HG03457 (cell line): Measurements from ENCODE around the gene SLX9.
"Not testable (repeated sequence)": the region's sequence is repeated elsewhere in the genome, so short reads cannot be mapped to it uniquely, and the experiment has no call there.

Source experiments
- ATAC-seq: cut with Tn5 transposase; IDR thresholded peaks from one replicate; pipeline ENCODE4 v1.9.1; 2021; ENCODE audit warnings: moderate number of reproducible peaks; ENCODE audit not compliant: unreplicated experiment

SLX9 gene

GRCh38 chr21:44972821-44973220 lies 33.0 kb downstream of the SLX9 start:
- no peak for ATAC-seq

- ATAC-seq = no peak
Measured at GRCh38 chr21:44973598-44973997, 33.8 kb downstream of the SLX9 start.

DNA sequence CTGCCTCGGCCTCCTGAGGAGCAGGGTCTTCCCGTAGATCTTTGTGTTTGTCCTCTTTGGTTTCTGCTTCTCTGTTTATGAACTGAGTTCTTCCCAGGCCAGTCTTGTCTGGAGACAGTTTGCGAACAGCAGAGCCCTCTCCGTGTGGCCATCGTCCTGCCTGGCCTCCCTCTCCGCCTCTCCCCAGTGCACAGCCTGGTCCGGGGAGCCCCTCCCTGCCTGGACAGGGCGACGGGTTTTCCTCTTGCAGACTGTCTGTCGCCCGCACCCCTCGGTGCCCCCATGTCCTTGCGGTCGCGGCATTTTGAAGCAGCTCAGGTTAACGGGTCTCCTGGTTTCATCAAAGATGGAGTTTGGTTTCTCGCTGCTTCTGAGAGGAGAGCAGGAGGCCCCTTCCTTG lies 34.8 kb downstream of the SLX9 start:
- ATAC-seq = no peak

DNA sequence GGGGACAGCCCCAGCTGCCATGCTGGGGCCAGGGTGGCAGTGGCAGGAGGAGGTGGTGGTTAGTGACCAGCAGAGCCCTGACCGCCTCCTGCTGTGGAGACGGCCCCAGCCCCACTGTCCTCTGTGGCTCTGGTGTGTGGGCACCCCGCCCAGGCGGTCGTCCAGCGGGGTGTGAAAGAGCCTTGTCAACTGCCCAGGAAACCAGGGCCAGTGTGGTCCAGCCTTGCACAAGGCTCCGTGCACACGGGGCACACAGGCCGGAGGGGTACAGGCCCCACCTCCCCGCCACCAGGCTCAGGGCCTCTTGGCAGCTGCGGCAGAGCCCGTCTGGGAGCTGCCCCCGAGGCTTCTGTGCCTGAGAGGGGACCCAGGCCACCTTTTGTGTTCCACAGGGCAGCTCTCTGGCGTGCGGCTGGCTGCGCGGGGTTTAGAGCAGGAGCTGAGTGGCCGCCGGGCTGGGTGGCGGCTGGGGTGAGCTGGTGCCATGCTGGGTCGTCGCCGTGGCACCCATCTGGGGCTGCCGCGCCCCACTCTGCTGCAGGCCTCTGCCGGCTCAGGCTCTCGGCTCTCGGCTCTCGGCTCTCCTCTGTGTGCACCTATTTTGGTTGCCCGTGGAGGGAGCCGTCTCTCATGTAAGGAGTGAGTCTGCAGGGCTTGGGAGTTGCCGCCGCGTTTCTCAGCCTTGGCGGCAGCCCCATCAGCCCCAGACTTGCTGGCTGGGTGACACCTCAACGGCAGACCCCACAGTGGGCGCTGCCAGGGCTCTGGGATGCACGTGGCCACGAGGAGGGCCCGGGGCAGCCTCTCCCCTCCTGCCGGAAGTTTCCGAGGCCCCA lies 36.1 kb downstream of the SLX9 start:
- no peak for ATAC-seq

GRCh38 chr21:44976556-44977393 lies 36.9 kb downstream of the SLX9 start:
- not testable (repeated sequence) for ATAC-seq

GRCh38 chr21:44977616-44978340 lies 37.9 kb downstream of the SLX9 start:
- ATAC-seq = no peak

GRCh38 chr21:44979687-44980561 lies 40.1 kb downstream of the SLX9 start:
- ATAC-seq = no peak

DNA sequence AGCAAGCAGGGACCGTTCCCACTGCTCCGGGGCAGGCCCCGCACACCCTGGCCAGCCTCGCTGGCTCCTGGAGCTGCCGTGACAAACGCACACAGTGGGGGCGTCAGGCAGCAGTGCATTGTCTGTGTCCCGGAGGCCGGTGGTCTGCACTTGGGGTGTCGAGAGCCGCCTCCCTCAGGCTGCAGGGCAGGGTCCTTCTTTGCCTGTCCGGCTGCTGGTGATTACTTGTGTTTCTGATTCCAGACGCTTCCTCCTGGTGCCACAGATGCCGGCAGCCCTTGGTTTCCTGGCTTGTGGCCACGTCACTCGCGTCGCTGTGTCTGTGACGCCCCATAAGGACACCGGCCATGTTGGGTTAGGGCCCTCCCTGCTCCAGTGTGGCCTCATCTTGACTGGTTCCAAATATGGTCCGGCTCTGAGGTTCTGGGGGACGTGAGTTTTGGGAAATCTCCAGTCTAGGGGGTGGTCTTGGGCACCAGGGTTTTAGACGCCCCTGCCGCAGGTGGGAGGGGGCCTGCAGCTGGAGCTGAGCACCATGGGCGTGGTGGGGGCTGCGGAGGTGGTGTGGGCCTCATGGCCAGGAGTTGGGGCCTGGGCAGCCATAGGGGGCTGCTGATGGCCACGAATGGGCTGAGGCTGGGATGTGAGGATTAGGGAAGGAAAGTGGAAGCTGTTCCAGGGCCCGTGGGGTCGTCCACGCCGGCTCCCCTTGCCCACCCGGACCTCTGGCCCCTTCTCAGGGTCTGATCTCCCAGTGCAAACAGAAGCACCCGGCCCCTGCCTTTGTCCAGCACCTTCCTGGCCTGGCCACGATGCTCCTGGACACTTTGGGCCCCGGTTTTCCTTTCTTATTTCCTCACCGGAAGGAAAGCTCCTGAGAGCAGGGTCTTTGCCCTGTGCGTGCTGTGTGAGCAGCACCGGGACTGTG lies 41.0 kb downstream of the SLX9 start:
- no peak for ATAC-seq

DNA sequence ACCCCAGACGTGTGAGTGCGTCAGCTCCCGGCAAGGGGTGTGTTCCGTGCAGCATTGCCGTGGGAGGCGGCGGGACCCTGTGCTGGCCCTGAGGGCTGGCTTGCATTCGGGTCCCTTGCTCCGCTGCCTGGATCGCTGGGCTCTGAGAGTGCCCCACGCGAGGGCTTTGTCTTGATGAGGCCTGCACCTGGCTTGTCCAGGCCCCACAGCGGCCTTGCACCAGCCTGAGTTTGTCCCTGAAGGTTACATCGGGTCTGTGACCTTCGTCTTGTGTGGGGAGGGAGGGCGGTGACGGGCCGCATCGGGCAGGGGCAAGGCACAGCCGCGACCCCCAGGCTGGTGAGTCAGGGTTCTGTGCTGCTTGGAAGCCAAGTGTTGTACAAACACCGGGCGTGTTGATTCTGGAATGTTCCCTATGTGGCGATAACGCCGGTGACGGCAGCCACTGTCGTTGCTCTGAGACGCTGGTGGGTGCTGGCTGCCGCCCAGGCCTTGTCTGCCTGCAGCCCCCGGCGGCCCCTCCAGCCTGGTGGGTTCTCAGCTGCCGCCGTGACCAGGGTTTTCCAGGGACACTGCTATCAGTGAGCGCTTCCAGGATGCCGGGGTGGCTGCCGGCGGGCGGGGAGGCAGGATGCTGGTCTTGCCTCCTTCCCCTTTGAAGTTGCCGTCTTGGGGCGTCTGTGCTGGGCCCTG lies 42.9 kb downstream of the SLX9 start:
- no peak for ATAC-seq

- no peak for ATAC-seq
Measured at GRCh38 chr21:44983421-44984206, 43.8 kb downstream of the SLX9 start.

DNA sequence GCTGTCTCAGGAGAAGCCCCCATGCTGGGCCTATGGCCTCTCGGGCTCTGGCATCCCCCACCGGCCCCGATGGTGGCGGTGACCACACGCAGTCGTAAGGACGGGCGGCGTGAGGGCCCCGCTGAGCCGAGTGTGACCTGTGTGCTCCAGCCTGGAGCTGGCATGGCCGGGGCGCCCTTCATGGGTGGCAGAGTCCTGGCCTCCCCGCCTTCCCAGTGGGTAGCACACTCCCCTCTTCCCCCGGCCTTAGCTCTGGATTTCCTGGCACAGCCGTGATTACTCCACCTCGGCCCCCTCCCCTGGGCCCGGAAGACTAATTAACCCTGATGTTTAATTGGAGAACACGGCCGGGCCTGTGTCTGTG lies 44.6 kb downstream of the SLX9 start:
- no peak for ATAC-seq

DNA sequence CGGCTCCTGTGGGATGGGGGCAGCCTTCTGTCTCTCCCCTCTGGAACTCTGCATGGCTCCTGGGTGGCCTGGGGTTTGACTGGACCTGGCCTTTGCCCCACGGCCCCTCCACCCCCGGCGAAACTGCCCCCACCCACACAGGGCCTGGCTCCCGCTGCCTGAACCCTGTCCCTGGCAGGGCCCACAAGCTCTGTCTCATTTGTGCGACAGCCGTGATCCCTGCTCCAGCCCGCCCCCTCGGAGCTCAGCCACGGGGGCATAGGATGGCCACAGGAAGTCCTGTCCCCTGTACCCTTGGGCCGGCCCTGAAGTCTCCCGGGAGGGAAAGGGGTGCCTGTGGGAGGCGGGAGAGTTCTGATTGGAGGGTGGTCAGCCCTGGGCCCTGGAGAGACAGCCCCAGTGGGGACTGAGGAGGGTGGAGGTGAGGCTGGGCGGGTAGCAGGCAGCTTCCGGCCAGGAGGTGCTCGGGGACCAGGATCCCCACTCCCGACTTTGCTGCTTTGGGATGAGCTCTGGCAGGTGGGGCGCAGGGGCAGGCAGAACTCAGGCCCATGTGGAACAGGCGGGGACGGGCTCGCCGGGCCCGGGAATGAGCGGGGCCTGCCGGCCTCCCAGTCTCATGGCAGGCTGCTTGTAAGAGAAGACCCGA lies 45.1 kb downstream of the SLX9 start:
- no peak for ATAC-seq

- no peak for ATAC-seq
Measured at GRCh38 chr21:44985441-44986401, 45.9 kb downstream of the SLX9 start.

DNA sequence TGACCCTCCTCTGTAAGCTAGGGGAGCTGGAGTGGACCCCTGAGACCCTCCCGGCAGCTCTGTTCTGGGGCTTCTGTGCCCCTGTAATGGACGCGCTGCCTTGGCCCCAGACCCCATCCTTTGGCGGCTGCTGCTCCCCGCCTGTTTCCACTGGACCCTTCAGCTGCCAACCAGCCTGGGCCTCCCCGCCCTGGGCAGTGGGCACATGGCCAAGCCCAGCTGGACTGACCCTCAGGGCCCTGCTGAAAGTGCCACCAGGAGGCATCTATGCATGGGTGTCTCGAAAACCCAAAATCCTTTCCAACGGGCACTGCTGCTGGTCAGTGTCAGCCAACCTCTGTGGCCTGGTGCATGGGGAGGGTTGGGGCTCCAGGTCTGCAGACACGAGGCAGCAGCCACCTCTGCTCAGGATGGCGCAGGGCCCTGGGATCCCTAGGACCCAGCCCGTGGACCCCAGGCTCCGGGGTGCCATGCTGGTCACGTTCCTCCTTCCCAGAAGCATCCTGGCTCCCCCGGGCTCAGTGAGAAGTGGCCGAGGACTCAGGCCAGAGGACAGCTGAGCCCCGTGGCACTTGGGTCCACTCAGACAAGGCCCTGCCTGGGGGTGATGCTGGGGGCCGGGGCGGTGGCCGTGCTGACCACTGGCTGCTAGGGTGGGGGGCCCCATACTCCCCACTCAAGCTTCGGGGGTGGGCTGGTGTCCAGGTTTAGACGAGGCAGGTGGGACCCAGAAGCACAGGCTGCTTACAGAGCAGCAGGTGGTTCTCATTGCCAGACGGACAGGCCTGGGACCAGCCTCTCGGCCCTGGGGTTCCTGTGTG lies 46.9 kb downstream of the SLX9 start:
- no peak for ATAC-seq

DNA sequence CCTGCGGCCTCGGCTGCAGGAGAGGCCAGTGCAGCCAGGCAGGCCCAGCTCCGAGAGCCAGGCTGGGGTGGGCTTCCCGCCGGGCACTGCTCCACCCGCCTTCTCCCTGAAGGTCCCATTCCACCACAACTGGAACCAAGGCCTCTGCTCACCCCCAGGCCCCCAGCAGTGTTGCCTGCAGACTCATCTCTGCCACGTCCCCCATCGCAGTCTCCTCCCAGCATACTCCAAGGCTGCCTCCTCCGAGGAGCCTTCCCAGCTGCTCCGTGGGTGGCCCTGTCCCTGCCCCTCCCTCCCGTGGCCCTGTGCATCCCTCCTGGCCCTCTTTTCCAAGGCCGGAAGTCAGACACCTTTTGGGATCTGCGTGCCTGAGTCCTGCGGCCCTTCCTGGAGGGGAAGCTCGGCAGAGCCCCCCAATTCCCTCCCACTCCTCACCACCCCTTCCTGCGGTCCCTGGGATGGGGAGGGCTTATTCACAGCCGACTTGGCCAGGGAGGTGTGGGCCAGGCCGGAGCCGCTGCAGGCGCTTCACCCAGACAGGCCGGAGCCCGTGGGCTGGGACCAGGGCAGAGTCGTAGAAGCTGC lies 47.6 kb downstream of the SLX9 start:
- no peak for ATAC-seq
